Neutrophil (primary cell): Measurements from ENCODE around the gene CPZ.

Experiments used
- H3K27ac ChIP-seq: fragments of 200-600 bp; sonication (generic); 2 replicates; pipeline ENCODE4 v1.5.1; 2016; ENCODE audit warnings: mild to moderate bottlenecking, moderate library complexity
- H3K27me3 ChIP-seq: fragments of 200-600 bp; sonication (generic); 2 replicates; pipeline ENCODE4 v1.6.0; 2016; ENCODE audit warnings: mild to moderate bottlenecking
- H3K36me3 ChIP-seq: fragments of 200-600 bp; sonication (generic); 2 replicates; pipeline ENCODE4 v1.5.1; 2017
- H3K4me1 ChIP-seq, 2 experiments: fragments of 200-600 bp in 1 of 2; sonication (generic) in 1 of 2; 1 replicate in 1 of 2; 2 replicates in 1 of 2; pipeline versions ENCODE4 v1.5.1 to v1.6.1; 2013 to 2016; ENCODE audit warnings: low read depth in 1 of 2, low read length in 1 of 2, mild to moderate bottlenecking in 1 of 2, moderate library complexity in 1 of 2; ENCODE audit not compliant: control insufficient read depth in 1 of 2, insufficient read depth in 1 of 2
- H3K4me3 ChIP-seq, 2 experiments: fragments of 200-600 bp in 1 of 2; sonication (generic) in 1 of 2; 1 replicate in 1 of 2; 2 replicates in 1 of 2; pipeline ENCODE4 v1.5.1; 2013 to 2016; ENCODE audit warnings: low read depth in 1 of 2, low read length in 1 of 2, mild to moderate bottlenecking in 1 of 2, moderate library complexity in 1 of 2
- H3K9me3 ChIP-seq: fragments of 200-600 bp; sonication (generic); 2 replicates; pipeline ENCODE4 v1.5.1; 2016
- TF ChIP-seq, protein P1 (sequence below): fragments of 200-600 bp; sonication (generic); IDR thresholded peaks from 2 replicates; pipeline ENCODE4 v1.5.1; 2016; ENCODE audit warnings: antibody characterized with exemption

The CPZ gene

DNA sequence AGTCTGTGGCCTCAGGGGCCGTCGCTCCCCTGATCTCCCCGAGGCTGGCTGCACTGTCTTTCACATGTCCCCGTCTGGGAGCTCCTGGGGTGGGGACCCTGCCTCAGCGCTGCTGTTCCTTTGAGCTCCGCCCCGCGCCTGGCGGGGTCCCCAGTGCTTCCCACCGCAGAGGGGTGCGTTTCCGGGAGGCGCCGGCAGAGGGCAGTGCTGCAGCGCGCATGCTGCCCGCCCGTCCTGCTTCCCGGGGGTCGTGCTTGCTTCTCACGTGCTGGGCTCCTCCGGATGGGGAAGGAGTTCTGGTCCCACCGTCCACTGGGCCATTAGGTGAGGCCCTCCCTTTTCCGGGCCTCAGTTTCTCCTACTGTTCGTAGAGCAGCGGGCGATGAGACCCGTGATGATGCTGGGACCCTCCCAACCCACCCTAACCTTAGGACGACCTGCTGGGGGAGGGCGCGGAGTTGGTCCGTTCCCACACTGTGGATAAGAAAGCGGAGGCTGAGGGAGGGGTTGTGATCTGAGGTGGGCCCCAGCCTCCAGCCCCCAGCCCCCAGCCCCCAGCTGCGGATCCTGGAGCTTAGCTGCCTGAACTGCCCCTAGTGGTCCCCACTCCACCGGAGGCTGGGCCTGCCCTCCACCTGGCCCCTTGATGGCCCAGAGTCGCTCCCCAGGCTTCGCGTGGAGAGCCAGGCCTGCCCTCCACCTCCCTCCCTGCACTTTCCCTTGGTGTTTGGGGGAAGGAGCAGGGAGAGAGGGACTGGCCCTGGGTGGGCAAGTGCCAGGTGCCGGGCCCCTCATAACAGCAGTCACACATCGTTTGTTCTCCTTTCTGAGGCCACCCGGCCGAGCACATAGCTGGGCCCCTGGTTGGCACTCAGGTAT, 15.3 kb downstream of the CPZ start:
- TF ChIP-seq, protein P1, sequence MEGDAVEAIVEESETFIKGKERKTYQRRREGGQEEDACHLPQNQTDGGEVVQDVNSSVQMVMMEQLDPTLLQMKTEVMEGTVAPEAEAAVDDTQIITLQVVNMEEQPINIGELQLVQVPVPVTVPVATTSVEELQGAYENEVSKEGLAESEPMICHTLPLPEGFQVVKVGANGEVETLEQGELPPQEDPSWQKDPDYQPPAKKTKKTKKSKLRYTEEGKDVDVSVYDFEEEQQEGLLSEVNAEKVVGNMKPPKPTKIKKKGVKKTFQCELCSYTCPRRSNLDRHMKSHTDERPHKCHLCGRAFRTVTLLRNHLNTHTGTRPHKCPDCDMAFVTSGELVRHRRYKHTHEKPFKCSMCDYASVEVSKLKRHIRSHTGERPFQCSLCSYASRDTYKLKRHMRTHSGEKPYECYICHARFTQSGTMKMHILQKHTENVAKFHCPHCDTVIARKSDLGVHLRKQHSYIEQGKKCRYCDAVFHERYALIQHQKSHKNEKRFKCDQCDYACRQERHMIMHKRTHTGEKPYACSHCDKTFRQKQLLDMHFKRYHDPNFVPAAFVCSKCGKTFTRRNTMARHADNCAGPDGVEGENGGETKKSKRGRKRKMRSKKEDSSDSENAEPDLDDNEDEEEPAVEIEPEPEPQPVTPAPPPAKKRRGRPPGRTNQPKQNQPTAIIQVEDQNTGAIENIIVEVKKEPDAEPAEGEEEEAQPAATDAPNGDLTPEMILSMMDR, result peak; percentile 54
- peaks cover 6% of the 10 kb centered on the region for H3K27me3 ChIP-seq
- no peaks in the 10 kb centered on the region for H3K4me1 ChIP-seq
- H3K4me3 ChIP-seq, result no peak overlapping the region
- no peaks in the 10 kb centered on the region for H3K36me3 ChIP-seq
- H3K9me3 ChIP-seq, result no peaks in the 10 kb centered on the region
- no peak overlapping the region for H3K27ac ChIP-seq

DNA sequence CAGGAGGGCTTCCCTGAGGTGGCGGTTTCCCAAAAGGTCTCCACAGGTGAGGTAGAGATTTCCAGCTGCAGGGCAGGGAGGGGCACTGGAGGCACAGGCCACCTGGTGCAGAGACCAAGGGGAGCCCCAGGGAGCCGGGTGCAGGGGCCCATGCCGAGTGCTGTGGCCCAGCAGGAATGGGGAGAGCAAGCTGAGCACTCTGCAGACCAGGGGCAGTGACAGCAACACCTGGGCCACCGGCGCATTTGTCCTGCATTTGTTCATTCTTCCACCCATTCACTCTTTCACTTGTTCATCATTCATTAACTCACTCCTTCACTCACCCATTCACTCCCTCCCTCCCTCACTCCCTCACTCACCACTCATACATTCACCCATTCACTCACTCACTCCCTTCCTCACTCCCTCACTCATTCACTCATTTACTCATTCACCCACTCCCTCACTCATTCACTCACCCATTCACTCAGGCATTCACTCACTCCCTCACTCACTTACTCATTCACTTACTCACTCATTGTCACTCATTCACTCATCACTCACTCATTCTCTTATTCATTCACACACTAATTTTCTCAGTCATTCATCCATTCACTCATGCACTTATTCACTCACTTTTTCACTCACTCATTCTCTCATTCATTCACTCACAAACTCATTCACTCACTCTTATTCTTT, 16.3 kb downstream of the CPZ start:
- TF ChIP-seq, protein P1, result no peak
- Histone ChIP-seq H3K36me3 (no peaks in the 10 kb centered on the region), H3K9me3 (no peaks in the 10 kb centered on the region), H3K27ac (no peak overlapping the region), H3K4me1 (no peaks in the 10 kb centered on the region), H3K27me3 (no peaks in the 10 kb centered on the region), H3K4me3 (no peak overlapping the region)

DNA sequence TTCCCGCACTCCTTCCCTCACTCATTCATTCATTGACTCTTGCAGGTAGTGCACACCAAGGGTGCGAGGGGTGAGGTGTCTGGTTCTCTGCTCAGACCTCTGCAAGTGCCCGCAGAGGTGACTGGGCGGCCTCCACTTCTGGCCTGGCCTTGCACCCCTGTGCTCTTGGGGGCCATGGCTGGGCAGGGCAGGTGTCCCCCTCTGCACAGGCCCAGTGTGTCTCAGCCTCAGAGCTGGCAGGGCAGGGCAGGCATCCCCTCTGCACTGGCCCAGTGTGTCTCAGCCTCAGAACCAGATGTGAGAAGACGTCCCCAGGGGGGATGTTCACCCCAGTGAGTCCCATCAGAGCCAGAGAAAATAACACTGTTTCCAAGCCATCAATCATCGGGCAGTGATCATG, 16.8 kb downstream of the CPZ start:
- TF ChIP-seq, protein P1, result no peak
- Histone ChIP-seq H3K27me3 (no peaks in the 10 kb centered on the region), H3K4me3 (no peak overlapping the region), H3K9me3 (no peaks in the 10 kb centered on the region), H3K4me1 (no peaks in the 10 kb centered on the region), H3K36me3 (no peaks in the 10 kb centered on the region), H3K27ac (no peak overlapping the region)

DNA sequence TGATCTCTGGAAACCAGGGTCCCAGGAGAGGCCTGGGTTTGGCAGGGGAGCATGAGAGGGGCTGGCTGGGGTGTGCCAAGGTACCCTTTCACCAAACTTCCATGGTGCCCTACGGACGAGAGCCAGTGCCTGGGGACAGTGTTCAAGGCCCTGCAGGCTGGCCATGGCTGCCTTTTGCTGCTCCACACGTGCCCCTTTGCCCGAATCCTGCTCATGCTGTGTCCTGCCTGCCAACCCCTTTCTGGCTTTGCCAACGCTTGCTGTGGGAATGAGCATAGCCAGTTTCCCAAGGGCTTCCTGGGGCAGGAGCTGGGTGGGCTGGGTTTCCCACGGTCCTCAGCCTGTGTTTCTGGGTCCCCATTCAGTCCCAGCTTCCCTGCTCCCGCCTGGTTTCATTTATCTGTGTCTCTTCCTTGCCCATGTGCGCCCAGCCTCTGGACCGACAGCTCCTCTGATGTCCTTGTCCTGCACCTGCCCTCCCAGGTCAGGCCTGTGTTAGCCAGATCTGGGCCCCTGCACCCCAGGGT, 17.3 kb downstream of the CPZ start:
- H3K4me3 ChIP-seq, result no peak overlapping the region
- H3K27ac ChIP-seq, result no peak overlapping the region
- no peaks in the 10 kb centered on the region for H3K4me1 ChIP-seq
- no peaks in the 10 kb centered on the region for H3K36me3 ChIP-seq
- no peaks in the 10 kb centered on the region for H3K9me3 ChIP-seq
- TF ChIP-seq, protein P1, result no peak
- no peaks in the 10 kb centered on the region for H3K27me3 ChIP-seq

DNA sequence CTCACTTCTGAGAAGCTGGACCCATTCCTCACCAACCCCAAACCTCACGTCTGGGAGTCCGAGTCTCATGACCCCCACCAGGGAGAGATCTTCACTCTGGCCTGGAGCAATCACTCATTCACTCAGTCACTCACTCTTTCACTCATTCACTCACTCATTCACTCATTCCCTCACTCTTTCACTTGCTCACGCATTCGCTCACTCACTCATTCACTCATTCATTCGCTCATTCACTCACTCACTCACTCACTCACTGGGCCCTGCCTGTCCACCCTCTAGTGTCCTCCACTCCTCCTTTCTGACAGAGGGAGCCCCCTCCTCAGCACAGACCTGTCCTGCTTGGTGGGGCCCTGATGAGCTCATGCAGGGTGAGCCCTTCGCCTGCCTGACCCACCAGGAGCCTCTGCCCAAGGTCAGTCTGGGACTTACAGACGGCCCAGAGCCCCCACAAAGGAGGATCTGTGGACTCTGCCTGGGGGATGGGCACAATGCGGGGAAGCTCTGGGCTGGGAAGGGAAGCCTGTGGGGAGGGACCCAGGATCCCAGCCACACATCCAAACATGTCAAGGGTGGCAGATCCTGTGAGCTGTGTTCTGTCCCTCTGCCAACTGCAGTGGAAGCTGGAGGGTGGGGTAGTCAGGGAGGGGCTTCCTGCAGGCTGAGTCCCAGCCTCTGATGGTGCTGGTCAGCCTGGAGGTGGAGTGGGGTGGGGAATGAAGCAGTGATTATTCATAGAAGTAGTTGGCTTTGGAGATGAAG, 18.5 kb downstream of the CPZ start:
- no peaks in the 10 kb centered on the region for H3K27me3 ChIP-seq
- H3K9me3 ChIP-seq, result no peaks in the 10 kb centered on the region
- no peak overlapping the region for H3K27ac ChIP-seq
- no peaks in the 10 kb centered on the region for H3K4me1 ChIP-seq
- H3K4me3 ChIP-seq, result no peak overlapping the region
- no peaks in the 10 kb centered on the region for H3K36me3 ChIP-seq
- TF ChIP-seq, protein P1, result no peak
